ENCODE data around the gene GALNS. TPM values are rescaled to one million over a fixed set of nuclear protein-coding genes. Genes with fewer than 3 reads are reported as not detected.

The GALNS gene
- total RNA-seq, 4 donors from 2014 or later, result 31.1 to 134 (median 43.3) TPM

DNA sequence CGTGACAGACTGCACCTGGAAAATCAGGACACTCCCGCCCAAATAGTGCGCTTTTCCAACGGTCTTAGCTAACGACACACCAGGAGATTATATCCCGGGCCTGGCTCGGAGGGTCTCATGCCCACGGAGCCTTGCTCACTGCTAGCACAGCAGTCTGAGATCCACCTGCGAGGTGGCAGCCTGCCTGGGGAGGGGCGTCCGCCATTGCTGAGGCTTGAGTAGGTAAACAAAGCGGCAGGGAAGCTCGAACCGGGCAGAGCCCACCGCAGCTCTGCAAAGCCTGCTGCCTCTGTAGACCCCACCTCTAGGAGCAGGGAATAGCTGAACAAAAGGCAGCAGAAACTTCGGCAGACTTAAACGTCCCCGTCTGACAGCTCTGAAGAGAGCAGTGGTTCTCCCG lies 5.1 kb downstream of the GALNS start:
- H3K36me3 ChIP-seq, result peaks cover 26% of the 10 kb centered on the region
- H3K27ac ChIP-seq, result no peak overlapping the region
- H3K27me3 ChIP-seq, result no peaks in the 10 kb centered on the region
- no peak overlapping the region for H3K4me3 ChIP-seq
- no peak for TF ChIP-seq POLR2A (IDR thresholded peaks at IDR 0.05)
- TF ChIP-seq POLR2AphosphoS5 (IDR thresholded peaks at IDR 0.05), result no peak
- TF ChIP-seq EP300 (IDR thresholded peaks at IDR 0.05), result no peak
- TF ChIP-seq CTCF (IDR thresholded peaks at IDR 0.05), result no peak
- peaks cover 15% of the 10 kb centered on the region for H3K4me1 ChIP-seq
- no peaks in the 10 kb centered on the region for H3K9me3 ChIP-seq
- no peak for DNase-seq (ENCODE audit: low spot score in 2 of 2)
- WGBS, result 95% methylated on average over 18 of the region's 19 CpGs

- WGBS, result 88% methylated on average over 33 of the region's 33 CpGs
- no peak for DNase-seq (ENCODE audit: low spot score in 2 of 2)
- H3K9me3 ChIP-seq, result no peaks in the 10 kb centered on the region
- H3K27me3 ChIP-seq, result no peaks in the 10 kb centered on the region
- no peak overlapping the region for H3K4me3 ChIP-seq
- peaks cover 26% of the 10 kb centered on the region for H3K36me3 ChIP-seq
- TF ChIP-seq CTCF (IDR thresholded peaks at IDR 0.05) (no peak), POLR2A (IDR thresholded peaks at IDR 0.05) (no peak), POLR2AphosphoS5 (IDR thresholded peaks at IDR 0.05) (no peak), EP300 (IDR thresholded peaks at IDR 0.05) (no peak)
- no peak overlapping the region for H3K27ac ChIP-seq
- peaks cover 7% of the 10 kb centered on the region for H3K4me1 ChIP-seq
Measured at GRCh38 chr16:88850531-88851199, 6.1 kb downstream of the GALNS start.

DNA sequence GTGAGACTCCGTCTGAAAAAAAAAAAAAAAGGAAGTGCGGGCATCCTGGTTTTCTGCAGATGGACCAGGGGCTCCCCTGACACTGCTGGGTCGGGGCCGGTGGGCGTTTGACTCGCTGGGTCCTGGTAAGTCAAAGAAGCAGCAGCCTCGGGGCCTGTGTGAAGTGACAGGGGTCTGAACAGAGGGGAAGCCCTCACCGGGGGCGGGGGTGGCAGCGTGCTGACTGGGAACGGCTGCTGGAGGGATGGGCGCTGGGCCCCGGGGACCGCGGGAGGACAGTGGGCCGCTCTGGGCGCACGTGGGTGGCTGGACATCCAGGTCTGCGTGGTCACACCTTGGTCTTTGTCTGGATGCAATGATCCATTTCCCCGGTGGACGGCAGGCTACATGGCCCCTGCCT lies 8.2 kb downstream of the GALNS start:
- DNase-seq (ENCODE audit: low spot score in 2 of 2), result no peak
- H3K36me3 ChIP-seq, result peaks cover 26% of the 10 kb centered on the region
- no peaks in the 10 kb centered on the region for H3K4me1 ChIP-seq
- 92% methylated on average over 21 of the region's 21 CpGs for WGBS
- H3K9me3 ChIP-seq, result no peaks in the 10 kb centered on the region
- H3K27ac ChIP-seq, result no peak overlapping the region
- no peak overlapping the region for H3K4me3 ChIP-seq
- TF ChIP-seq CTCF (IDR thresholded peaks at IDR 0.05) (no peak), POLR2AphosphoS5 (IDR thresholded peaks at IDR 0.05) (no peak), POLR2A (IDR thresholded peaks at IDR 0.05) (no peak), EP300 (IDR thresholded peaks at IDR 0.05) (no peak)
- H3K27me3 ChIP-seq, result no peaks in the 10 kb centered on the region

DNA sequence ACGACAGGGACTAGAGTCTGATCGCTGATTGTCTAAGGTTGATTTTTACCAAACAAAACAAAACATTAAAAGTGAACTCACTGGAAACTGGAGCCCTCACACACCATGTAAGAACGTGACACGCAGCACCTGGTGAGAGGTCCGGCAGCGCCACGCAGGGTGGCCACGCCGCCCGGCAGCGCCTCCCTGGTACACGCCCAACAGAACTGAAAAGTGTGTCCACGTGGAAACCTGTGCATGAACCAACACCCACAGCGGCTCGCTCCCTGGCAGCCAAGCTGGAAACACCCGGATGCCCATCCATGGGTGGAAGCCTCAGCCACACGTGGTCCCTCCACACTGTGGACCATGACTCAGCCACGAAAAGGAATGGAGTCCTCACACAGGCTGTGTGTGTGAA lies 9.1 kb downstream of the GALNS start:
- Histone ChIP-seq H3K9me3 (no peaks in the 10 kb centered on the region), H3K27ac (no peak overlapping the region), H3K36me3 (peaks cover 33% of the 10 kb centered on the region), H3K27me3 (no peaks in the 10 kb centered on the region), H3K4me1 (no peaks in the 10 kb centered on the region), H3K4me3 (no peak overlapping the region)
- no peak for DNase-seq (ENCODE audit: low spot score in 2 of 2)
- WGBS, result 93% methylated on average over 18 of the region's 18 CpGs
- TF ChIP-seq CTCF (IDR thresholded peaks at IDR 0.05) (no peak), POLR2AphosphoS5 (IDR thresholded peaks at IDR 0.05) (no peak), POLR2A (IDR thresholded peaks at IDR 0.05) (no peak), EP300 (IDR thresholded peaks at IDR 0.05) (no peak)

DNA sequence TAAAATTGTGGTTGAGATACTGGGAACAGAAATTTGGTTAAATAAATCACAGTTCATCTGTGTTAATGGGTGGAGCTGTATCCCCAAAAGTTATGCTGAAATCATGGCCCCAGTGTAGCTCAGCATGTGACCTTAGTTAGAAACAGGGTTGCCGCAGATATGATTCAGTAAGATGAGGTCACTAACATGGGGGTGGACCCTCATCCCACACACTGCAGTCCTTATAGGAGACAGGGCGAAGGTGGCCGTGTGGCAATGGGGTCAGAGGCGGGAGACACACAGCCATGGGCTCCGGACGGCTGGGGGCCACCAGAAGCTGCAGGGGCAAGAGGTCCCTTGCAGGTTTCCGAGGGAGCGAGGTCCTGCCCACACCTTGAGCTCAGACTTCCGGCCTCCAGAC lies 10.7 kb downstream of the GALNS start:
- H3K27ac ChIP-seq, result no peak overlapping the region
- no peak for TF ChIP-seq EP300 (IDR thresholded peaks at IDR 0.05)
- TF ChIP-seq CTCF (IDR thresholded peaks at IDR 0.05), result no peak
- TF ChIP-seq POLR2AphosphoS5 (IDR thresholded peaks at IDR 0.05), result no peak
- TF ChIP-seq POLR2A (IDR thresholded peaks at IDR 0.05), result no peak
- H3K4me1 ChIP-seq, result no peaks in the 10 kb centered on the region
- H3K27me3 ChIP-seq, result no peaks in the 10 kb centered on the region
- DNase-seq (ENCODE audit: low spot score in 2 of 2), result no peak
- no peaks in the 10 kb centered on the region for H3K9me3 ChIP-seq
- H3K4me3 ChIP-seq, result no peak overlapping the region
- H3K36me3 ChIP-seq, result peaks cover 46% of the 10 kb centered on the region
- WGBS, result 99% methylated on average over 9 of the region's 9 CpGs
